Heart left ventricle (tissue), 16 donors: ENCODE measurements around the gene CNTD1. TPM values are rescaled to one million over a fixed set of nuclear protein-coding genes. Genes with fewer than 3 reads are reported as not detected.

Experiments
- ATAC-seq, 4 donors: fragments of 200-7000 bp; cut with Tn5 transposase; one replicate each; pipeline ENCODE4 v1.9.1; 2020 to 2022; ENCODE audit warnings: moderate library complexity in 4 of 4, mild to moderate bottlenecking in 3 of 4, moderate number of reproducible peaks in 1 of 4
- DNase-seq, 5 donors: peaks; one replicate each; pipeline ENCODE4 v3.0.0-alpha.2; 2020
- H3K27ac ChIP-seq, 12 donors: fragments of 200-600 bp; sonication (generic) in 4 of 12; one replicate each; pipeline versions ENCODE4 v1.5.0 to v1.8.0; 2016 to 2022; ENCODE audit warnings: mild to moderate bottlenecking in 2 of 12
- H3K27me3 ChIP-seq, 9 donors: fragments of 200-600 bp; sonication (generic) in 2 of 9; one replicate each; pipeline versions ENCODE4 v1.5.1 to v1.8.0; 2016 to 2022; ENCODE audit warnings: mild to moderate bottlenecking in 3 of 9
- H3K36me3 ChIP-seq, 9 donors: fragments of 200-600 bp; sonication (generic) in 2 of 9; one replicate each; pipeline versions ENCODE4 v1.5.0 to v1.8.0; 2018 to 2022; ENCODE audit warnings: mild to moderate bottlenecking in 2 of 9
- H3K4me1 ChIP-seq, 12 donors: fragments of 200-600 bp; sonication (generic) in 4 of 12; one replicate each; pipeline versions ENCODE4 v1.5.0 to v1.8.0; 2016 to 2022; ENCODE audit warnings: mild to moderate bottlenecking in 3 of 12
- H3K4me3 ChIP-seq, 12 donors: fragments of 200-600 bp; sonication (generic) in 4 of 12; one replicate each; pipeline versions ENCODE4 v1.5.0 to v1.8.0; 2017 to 2022; ENCODE audit warnings: mild to moderate bottlenecking in 9 of 12, moderate library complexity in 4 of 12
- H3K9me3 ChIP-seq, 12 donors: fragments of 200-600 bp; sonication (generic) in 4 of 12; one replicate each; pipeline versions ENCODE4 v1.5.0 to v1.8.0; 2016 to 2022; ENCODE audit warnings: mild to moderate bottlenecking in 1 of 12
- POLR2A ChIP-seq, 2 donors: fragments of 450-650 bp; IDR thresholded peaks; one replicate each; pipeline ENCODE4 v1.6.1; 2017; ENCODE audit warnings: antibody characterized with exemption in 2 of 2, mild to moderate bottlenecking in 2 of 2, moderate library complexity in 2 of 2
- WGBS, 4 donors: extraction: QIAGEN DNeasy Blood & Tissue Kit in 2 of 4; methylation state at CpG; one replicate each; pipeline versions ENCODE4 v1.1.5 to v1.1.7; 2013 to 2018; 5-methylcytosine and 5-hydroxymethylcytosine counted together
- intact Hi-C, 10 donors: fragments of 100-400 bp; cut with DNase I; formaldehyde crosslinking; loops; one replicate each; pipeline versions ENCODE4 v1.11.1 to v1.14.2; 2022
- polyA plus RNA-seq, 2 donors: library from polyadenylated mRNA; stranded (reverse); fragments of 200-250 nt; gene quantifications; one replicate each; pipeline ENCODE4 v1.2.3, GENCODE V29; 2013
- total RNA-seq, 9 donors: library from RNA; depleted of rRNA in 2 of 9; stranded (reverse); fragments of >200 nt in 2 of 9; fragmentation: NEBNext Ultra II Directional in 3 of 9; extraction: Animal tissue kit (Norgen Biotek cat#: 25700) in 3 of 9; gene quantifications; one replicate each; pipeline versions ENCODE4 v1.1.0 to v1.2.4, GENCODE V29; 2016 to 2023
- TF ChIP-seq, protein P1 (sequence below), 12 donors: fragments of 200-600 bp; sonication (generic) in 4 of 12; IDR thresholded peaks; one replicate each; pipeline versions ENCODE4 v1.5.0 to v1.8.0; 2018 to 2022; ENCODE audit warnings: antibody characterized with exemption in 12 of 12, mild to moderate bottlenecking in 5 of 12
- donor health status: ischemic (EF 13 %, LVEDD 7.1; RV severe dilation, severe dysfunction).
- donor health status: healthy with polysubstance abuse.
- donor health status: DM: no; HTN: yes; CAD: no.
- donor health status: DM: no; HTN: no; CAD: no.
- donor health status: ischemic (EF 25% LVEDD 6.9; RV normal size, moderate dysfunction).
- donor health status: ischemic (EF 25% LVEDD 5.7; RV mildly dilated, moderate dysfunction).
- donor health status: healthy.
- donor health status: DM: yes; HTN: yes; CAD: no.
- donor health status: ischemic (EF 35%, LVEDD 5.7; RV mildly dilated, moderate dysfunction).
- donor health status: nonischemic (EF 11% LVEDD 7.7; RV severe dilation, severe dysfunction).
- donor health status: DM: yes; HTN: yes; CAD: no.
- donor health status: PGD.
- donor health status: ischemic (EF 29% LVEDD 5.4; RV normal size, mild dysfunction).
- donor health status: nonischemic (EF 23%, LVEDD 6.1; RV moderate dilation, normal function).

The CNTD1 gene
- total and polyA plus RNA-seq, 11 donors, result 0.10 to 0.38 TPM; not detected in 9

DNA sequence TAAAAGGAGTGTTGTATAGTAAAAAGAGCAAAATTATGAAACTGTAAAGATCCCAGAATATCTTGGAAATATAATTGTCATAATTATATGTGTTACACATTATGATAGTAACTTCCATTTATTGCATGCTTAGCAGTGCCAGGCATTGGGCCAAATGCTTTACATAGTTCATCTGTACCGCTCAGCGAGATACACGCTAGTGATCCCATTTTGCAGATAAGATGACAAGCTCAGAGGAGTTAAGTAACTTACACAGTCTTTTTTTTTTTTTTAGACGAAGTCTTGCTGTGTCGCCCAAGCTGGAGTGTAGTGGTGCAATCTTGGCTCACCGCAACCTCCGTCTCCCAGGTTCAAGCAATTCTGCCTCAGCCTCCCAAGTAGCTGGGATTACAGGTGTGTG, 47.0 kb upstream of the CNTD1 start:
- Histone ChIP-seq H3K27ac (peak overlapping the region in 2 of 12 donors; percentile 66 to 84), H3K27me3 (peaks cover 0 to 3% (median 0%) of the 10 kb centered on the region in 9 donors), H3K9me3 (no peaks in the 10 kb centered on the region), H3K4me3 (no peak overlapping the region), H3K36me3 (no peaks in the 10 kb centered on the region), H3K4me1 (peaks cover 7 to 45% (median 34%) of the 10 kb centered on the region in 12 donors)
- no peak for TF ChIP-seq POLR2A (IDR thresholded peaks at IDR 0.05)
- TF ChIP-seq, protein P1, sequence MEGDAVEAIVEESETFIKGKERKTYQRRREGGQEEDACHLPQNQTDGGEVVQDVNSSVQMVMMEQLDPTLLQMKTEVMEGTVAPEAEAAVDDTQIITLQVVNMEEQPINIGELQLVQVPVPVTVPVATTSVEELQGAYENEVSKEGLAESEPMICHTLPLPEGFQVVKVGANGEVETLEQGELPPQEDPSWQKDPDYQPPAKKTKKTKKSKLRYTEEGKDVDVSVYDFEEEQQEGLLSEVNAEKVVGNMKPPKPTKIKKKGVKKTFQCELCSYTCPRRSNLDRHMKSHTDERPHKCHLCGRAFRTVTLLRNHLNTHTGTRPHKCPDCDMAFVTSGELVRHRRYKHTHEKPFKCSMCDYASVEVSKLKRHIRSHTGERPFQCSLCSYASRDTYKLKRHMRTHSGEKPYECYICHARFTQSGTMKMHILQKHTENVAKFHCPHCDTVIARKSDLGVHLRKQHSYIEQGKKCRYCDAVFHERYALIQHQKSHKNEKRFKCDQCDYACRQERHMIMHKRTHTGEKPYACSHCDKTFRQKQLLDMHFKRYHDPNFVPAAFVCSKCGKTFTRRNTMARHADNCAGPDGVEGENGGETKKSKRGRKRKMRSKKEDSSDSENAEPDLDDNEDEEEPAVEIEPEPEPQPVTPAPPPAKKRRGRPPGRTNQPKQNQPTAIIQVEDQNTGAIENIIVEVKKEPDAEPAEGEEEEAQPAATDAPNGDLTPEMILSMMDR (IDR thresholded peaks at IDR 0.05), result no peak
- 42 to 53% (median 50%) methylated on average over 7 of the region's 7 CpGs for WGBS, 4 donors
- DNase-seq, result no peak
- no peak for ATAC-seq
- intact Hi-C loops, result no loop called here

GRCh38 chr17:42754782-42755181, 43.9 kb upstream of the CNTD1 start:
- Histone ChIP-seq H3K27ac (peak overlapping the region in 4 of 12 donors; percentile 3 to 43 (median 14)), H3K9me3 (no peaks in the 10 kb centered on the region), H3K36me3 (no peaks in the 10 kb centered on the region), H3K4me3 (no peak overlapping the region), H3K4me1 (peaks cover 0 to 31% (median 19%) of the 10 kb centered on the region in 12 donors), H3K27me3 (peaks cover 0 to 7% (median 0%) of the 10 kb centered on the region in 9 donors)
- DNase-seq (peak in 4 of 5 donors; percentile 23 to 78 (median 52)), ATAC-seq (peak; percentile 74 to 89 (median 82))
- TF ChIP-seq POLR2A (IDR thresholded peaks at IDR 0.05), result no peak
- TF ChIP-seq, protein P1 (IDR thresholded peaks at IDR 0.05), result no peak
- intact Hi-C loops, result loop anchor here in 1 of 10 donors (5.0 kb wide), 1 partner anchor 172 kb away; no protein-coding TSS in a partner anchor
- 69 to 79% (median 72%) methylated on average over 3 of the region's 3 CpGs for WGBS, 4 donors

DNA sequence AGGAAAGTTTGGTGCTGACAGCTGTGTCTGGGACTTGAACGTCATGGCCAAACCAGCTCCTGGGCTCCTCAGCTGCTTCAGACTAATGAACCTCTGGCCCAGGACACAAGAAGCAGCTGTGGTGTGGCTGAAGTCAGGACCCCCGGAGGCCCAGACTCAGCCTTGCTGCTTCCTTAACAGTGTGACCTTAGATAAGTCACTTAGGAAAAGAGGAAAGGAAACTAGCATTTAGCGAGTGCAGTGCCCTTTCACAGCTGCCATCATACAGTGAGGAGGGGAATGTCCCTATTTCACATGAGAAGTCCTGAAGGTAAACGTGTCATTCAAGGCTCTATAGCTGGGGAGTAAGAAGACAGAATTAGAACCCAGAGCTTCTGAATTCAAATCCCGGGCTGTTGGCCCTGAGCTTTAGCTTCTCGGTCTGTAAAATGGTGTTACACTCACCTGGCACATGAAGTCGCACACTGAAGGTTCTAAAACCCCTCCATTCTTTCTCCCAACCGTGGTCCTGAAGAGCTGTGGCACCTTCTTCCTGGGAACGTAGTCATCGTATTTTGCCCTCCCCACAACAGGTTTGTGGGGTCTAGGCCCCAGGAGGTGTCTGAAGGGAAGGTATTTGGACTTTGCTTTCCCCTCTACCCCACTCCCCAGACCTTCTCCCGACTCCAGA, 38.5 kb upstream of the CNTD1 start:
- Histone ChIP-seq H3K9me3 (no peaks in the 10 kb centered on the region), H3K27me3 (peaks cover 0 to 27% (median 2%) of the 10 kb centered on the region in 9 donors), H3K4me3 (peak overlapping the region in 11 of 12 donors; percentile 44 to 92 (median 74)), H3K4me1 (peaks cover 3 to 41% (median 16%) of the 10 kb centered on the region in 12 donors), H3K27ac (peak overlapping the region in 11 of 12 donors; percentile 78 to 98 (median 90)), H3K36me3 (no peaks in the 10 kb centered on the region)
- TF ChIP-seq, protein P1 (IDR thresholded peaks at IDR 0.05), result no peak
- TF ChIP-seq POLR2A (IDR thresholded peaks at IDR 0.05), result no peak
- DNase-seq (peak in 1 of 5 donors; percentile 42), ATAC-seq (peak in 2 of 4 donors; percentile 19 to 20)
- intact Hi-C loops, result loop anchor here in 6 of 10 donors (5.0 to 10.0 kb wide), 6 partner anchors 38 to 185 kb away; partner anchors contain the start of genes PSMC3IP (in 3 of the 6), RETREG3 (in 1 of the 6) and TUBG1 (in 1 of the 6)
- WGBS, 4 donors, result 40 to 44% (median 42%) methylated on average over 10 to 11 of the region's 11 CpGs
